ENCODE data around the gene MYO1G.

The MYO1G gene

GRCh38 chr7:44930921-44931320 is 47.9 kb downstream of the MYO1G start:
- H3K9ac ChIP-seq (ENCODE audit: low read depth, low read length), result no peak overlapping the region
- no peaks in the 10 kb centered on the region for H3K36me3 ChIP-seq (ENCODE audit: insufficient read depth, low read length)
- H3K9me3 ChIP-seq (ENCODE audit: control insufficient read depth, insufficient read depth, low read length), result no peaks in the 10 kb centered on the region
- no peaks in the 10 kb centered on the region for H3K4me1 ChIP-seq (ENCODE audit: insufficient read depth, low read length)

GRCh38 chr7:44922351-44922694 is 56.5 kb downstream of the MYO1G start:
- peaks cover 3% of the 10 kb centered on the region; the same call in 1 of the 2 replicates for H3K9me3 ChIP-seq (ENCODE audit: control insufficient read depth, insufficient read depth, low read length)
- H3K4me1 ChIP-seq (ENCODE audit: insufficient read depth, low read length), result no peaks in the 10 kb centered on the region
- H3K9ac ChIP-seq (ENCODE audit: low read depth, low read length), result no peak overlapping the region
- H3K36me3 ChIP-seq (ENCODE audit: insufficient read depth, low read length), result no peaks in the 10 kb centered on the region

- Histone ChIP-seq H3K4me1 (ENCODE audit: insufficient read depth, low read length) (no peaks in the 10 kb centered on the region), H3K9ac (ENCODE audit: low read depth, low read length) (no peak overlapping the region), H3K36me3 (ENCODE audit: insufficient read depth, low read length) (no peaks in the 10 kb centered on the region), H3K9me3 (ENCODE audit: control insufficient read depth, insufficient read depth, low read length) (peaks cover 3% of the 10 kb centered on the region; the same call in 1 of the 2 replicates)
Observed at GRCh38 chr7:44921607-44922350, 57.0 kb downstream of the MYO1G start.

GRCh38 chr7:44920119-44920518 is 58.7 kb downstream of the MYO1G start:
- no peak overlapping the region for H3K9ac ChIP-seq (ENCODE audit: low read depth, low read length)
- H3K4me1 ChIP-seq (ENCODE audit: insufficient read depth, low read length), result no peaks in the 10 kb centered on the region

DNA sequence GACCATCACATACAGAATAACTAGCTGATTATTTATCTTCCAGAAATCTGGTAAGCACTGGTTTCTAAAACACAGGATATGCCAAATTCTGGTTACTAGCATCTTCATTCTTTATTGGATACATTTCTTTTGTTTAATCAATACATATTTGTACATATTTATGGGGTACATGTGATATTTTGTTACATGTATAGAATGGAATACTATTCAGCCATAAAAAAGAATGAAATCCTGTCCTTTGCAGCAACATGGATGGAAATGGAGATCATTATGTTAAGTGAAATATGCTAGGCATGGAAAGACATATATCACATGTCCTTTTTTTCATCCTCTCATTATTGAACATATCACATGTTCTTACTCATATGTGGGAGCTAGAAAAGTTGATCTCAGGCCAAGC is 60.8 kb downstream of the MYO1G start:
- no peak overlapping the region for H3K9ac ChIP-seq (ENCODE audit: low read depth, low read length)
- H3K36me3 ChIP-seq (ENCODE audit: insufficient read depth, low read length), result no peaks in the 10 kb centered on the region
- peaks cover 4% of the 10 kb centered on the region; the same call in 1 of the 2 replicates for H3K4me1 ChIP-seq (ENCODE audit: insufficient read depth, low read length)
- H3K9me3 ChIP-seq (ENCODE audit: control insufficient read depth, insufficient read depth, low read length), result peaks cover 3% of the 10 kb centered on the region; the same call in 1 of the 2 replicates

More at GRCh38 chr7:44920119-44920518, 58.7 kb downstream of the MYO1G start:
- Histone ChIP-seq H3K36me3 (ENCODE audit: insufficient read depth, low read length) (no peaks in the 10 kb centered on the region), H3K9me3 (ENCODE audit: control insufficient read depth, insufficient read depth, low read length) (peaks cover 3% of the 10 kb centered on the region; the same call in 1 of the 2 replicates)

GRCh38 chr7:44917465-44917864 is 61.4 kb downstream of the MYO1G start:
- Histone ChIP-seq H3K9me3 (ENCODE audit: control insufficient read depth, insufficient read depth, low read length) (peaks cover 3% of the 10 kb centered on the region; the same call in 1 of the 2 replicates), H3K4me1 (ENCODE audit: insufficient read depth, low read length) (peaks cover 4% of the 10 kb centered on the region; the same call in 1 of the 2 replicates), H3K36me3 (ENCODE audit: insufficient read depth, low read length) (no peaks in the 10 kb centered on the region), H3K9ac (ENCODE audit: low read depth, low read length) (no peak overlapping the region)

DNA sequence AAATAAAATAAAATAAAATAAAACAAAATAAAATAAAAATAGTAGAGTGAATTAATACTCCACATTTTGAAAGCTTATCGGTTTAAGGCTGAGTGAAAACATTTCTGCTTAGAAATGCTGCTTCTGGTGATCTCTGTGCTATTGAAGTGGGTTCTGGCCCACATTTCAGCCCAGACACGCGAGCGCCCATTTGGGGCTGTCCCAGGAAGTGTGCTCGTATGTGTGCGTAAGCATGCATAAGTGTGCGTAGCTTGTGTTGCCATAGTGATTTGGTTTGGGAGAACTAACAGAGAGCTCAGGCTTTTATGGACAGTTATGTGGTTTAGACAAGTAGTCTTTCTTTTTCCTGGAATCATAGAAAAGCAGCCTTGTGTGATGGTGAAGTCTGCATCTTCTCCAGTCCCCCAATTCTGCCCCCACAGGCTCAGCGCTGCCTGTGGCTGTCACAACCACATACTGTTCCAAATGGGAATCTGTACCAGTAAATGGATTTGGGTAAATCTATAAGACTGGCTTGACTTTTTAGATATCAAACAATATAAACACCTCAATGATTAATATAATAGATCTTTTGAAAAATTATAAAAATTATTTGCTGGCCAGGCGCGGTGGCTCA is 63.7 kb downstream of the MYO1G start:
- Histone ChIP-seq H3K9me3 (ENCODE audit: control insufficient read depth, insufficient read depth, low read length) (no peaks in the 10 kb centered on the region), H3K36me3 (ENCODE audit: insufficient read depth, low read length) (no peaks in the 10 kb centered on the region), H3K9ac (ENCODE audit: low read depth, low read length) (no peak overlapping the region), H3K4me1 (ENCODE audit: insufficient read depth, low read length) (peaks cover 4% of the 10 kb centered on the region; the same call in 1 of the 2 replicates)

GRCh38 chr7:44912775-44913347 is 66.0 kb downstream of the MYO1G start:
- no peaks in the 10 kb centered on the region for H3K9me3 ChIP-seq (ENCODE audit: control insufficient read depth, insufficient read depth, low read length)
- H3K4me1 ChIP-seq (ENCODE audit: insufficient read depth, low read length), result peaks cover 4% of the 10 kb centered on the region; the same call in 1 of the 2 replicates
- H3K36me3 ChIP-seq (ENCODE audit: insufficient read depth, low read length), result no peaks in the 10 kb centered on the region
- H3K9ac ChIP-seq (ENCODE audit: low read depth, low read length), result no peak overlapping the region
